CD14-positive monocyte (primary cell): ENCODE measurements around the gene ARHGEF3. TPM values are rescaled to one million over a fixed set of nuclear protein-coding genes. Genes with fewer than 3 reads are reported as not detected.

Source experiments
- DNase-seq, 3 donors: peaks; one replicate each; pipeline ENCODE4 v3.0.0-alpha.2; 2011 to 2022
- H2AFZ ChIP-seq: 2 replicates; pipeline ENCODE4 v1.6.0; 2012; ENCODE audit warnings: mild to moderate bottlenecking, low read depth, low read length, inconsistent platforms; ENCODE audit not compliant: insufficient read depth, poor library complexity, severe bottlenecking
- H3K27ac ChIP-seq, 2 donors: 1 replicate in 1 of 2; 2 replicates in 1 of 2; pipeline ENCODE4 v1.5.1; 2012 to 2013; ENCODE audit warnings: low read length in 2 of 2, control low read depth in 1 of 2, inconsistent platforms in 1 of 2, low read depth in 1 of 2, mild to moderate bottlenecking in 1 of 2
- H3K27me3 ChIP-seq, 2 donors: one replicate each; pipeline versions ENCODE4 v1.6.0 to v1.6.1; 2011 to 2013; ENCODE audit warnings: low read length in 2 of 2; ENCODE audit not compliant: control insufficient read depth in 2 of 2, insufficient read depth in 2 of 2
- H3K36me3 ChIP-seq, 2 donors: replicated peaks in 1 of 2; 1 replicate in 1 of 2; 2 replicates in 1 of 2; pipeline versions ENCODE4 v1.5.1 to v1.6.1; 2012 to 2013; ENCODE audit warnings: low read length in 2 of 2, control low read depth in 1 of 2, inconsistent platforms in 1 of 2, mild to moderate bottlenecking in 1 of 2; ENCODE audit not compliant: insufficient read depth in 2 of 2, control insufficient read depth in 1 of 2
- H3K4me1 ChIP-seq, 2 donors: 1 replicate in 1 of 2; 2 replicates in 1 of 2; pipeline versions ENCODE4 v1.5.1 to v1.6.1; 2012 to 2013; ENCODE audit warnings: low read length in 2 of 2, control low read depth in 1 of 2, inconsistent platforms in 1 of 2, mild to moderate bottlenecking in 1 of 2, moderate library complexity in 1 of 2; ENCODE audit not compliant: insufficient read depth in 2 of 2, control insufficient read depth in 1 of 2
- H3K4me2 ChIP-seq: replicated peaks from 2 replicates; pipeline ENCODE3; 2012; ENCODE audit warnings: low read length, moderate library complexity, mild to moderate bottlenecking; ENCODE audit not compliant: poor library complexity, severe bottlenecking; ENCODE audit errors: extremely low read depth
- H3K4me3 ChIP-seq, 3 experiments: fragments of 200-600 bp in 1 of 3; sonication (generic) in 1 of 3; replicated peaks in 1 of 3; 1 replicate in 2 of 3; 2 replicates in 1 of 3; pipeline ENCODE4 v1.5.1; 2011 to 2013; ENCODE audit warnings: low read length in 3 of 3, mild to moderate bottlenecking in 3 of 3, control low read depth in 2 of 3, low read depth in 2 of 3, inconsistent platforms in 1 of 3, moderate library complexity in 1 of 3
- H3K79me2 ChIP-seq: 2 replicates; pipeline ENCODE4 v1.6.0; 2012; ENCODE audit warnings: mild to moderate bottlenecking, control low read depth, inconsistent platforms, low read length, moderate library complexity; ENCODE audit not compliant: insufficient read depth
- H3K9ac ChIP-seq: 2 replicates; pipeline ENCODE4 v1.6.0; 2017; ENCODE audit warnings: low read length, mild to moderate bottlenecking; ENCODE audit not compliant: insufficient read depth, poor library complexity, severe bottlenecking
- H3K9me3 ChIP-seq, 2 donors: replicated peaks in 1 of 2; 1 replicate in 1 of 2; 2 replicates in 1 of 2; pipeline versions ENCODE4 v1.5.1 to v1.6.1; 2012 to 2013; ENCODE audit warnings: low read length in 2 of 2, control low read depth in 1 of 2; ENCODE audit not compliant: control insufficient read depth in 1 of 2, insufficient read depth in 1 of 2
- H4K20me1 ChIP-seq: 2 replicates; pipeline ENCODE4 v1.6.0; 2012; ENCODE audit warnings: mild to moderate bottlenecking, low read length, control low read depth, moderate library complexity; ENCODE audit not compliant: insufficient read depth
- H3K27ac Mint-ChIP-seq, 7 donors: one replicate each; pipeline ENCODE4 v1.8.0; 2020; ENCODE audit warnings: mild to moderate bottlenecking in 7 of 7, mixed read lengths in 7 of 7, moderate library complexity in 6 of 7, inconsistent platforms in 2 of 7
- H3K27me3 Mint-ChIP-seq, 3 donors: one replicate each; pipeline ENCODE4 v1.8.0; 2021 to 2022; ENCODE audit warnings: low read depth in 3 of 3, mild to moderate bottlenecking in 3 of 3, mixed read lengths in 3 of 3, moderate library complexity in 3 of 3, inconsistent platforms in 1 of 3
- H3K36me3 Mint-ChIP-seq, 2 donors: one replicate each; pipeline ENCODE4 v1.8.0; 2020; ENCODE audit warnings: mixed read lengths in 2 of 2, inconsistent platforms in 1 of 2, mild to moderate bottlenecking in 1 of 2
- H3K4me1 Mint-ChIP-seq: one replicate; pipeline ENCODE4 v1.8.0; 2020; ENCODE audit warnings: mild to moderate bottlenecking, mixed read lengths
- H3K4me3 Mint-ChIP-seq, 2 donors: one replicate each; pipeline ENCODE4 v1.8.0; 2020; ENCODE audit warnings: mild to moderate bottlenecking in 2 of 2, mixed read lengths in 2 of 2, moderate library complexity in 1 of 2
- H3K9me3 Mint-ChIP-seq, 7 donors: one replicate each; pipeline ENCODE4 v1.8.0; 2020 to 2022; ENCODE audit warnings: mixed read lengths in 7 of 7, mild to moderate bottlenecking in 6 of 7, moderate library complexity in 6 of 7, inconsistent platforms in 2 of 7
- WGBS: methylation state at CpG from one replicate; pipeline ENCODE4 v1.1.5; 2013; ENCODE audit warnings: missing lambda C conversion rate; ENCODE audit not compliant: insufficient coverage; 5-methylcytosine and 5-hydroxymethylcytosine counted together
- intact Hi-C, 2 donors: fragments of 100-400 bp; cut with micrococcal nuclease; formaldehyde crosslinking; loops; one replicate each; pipeline versions ENCODE4 v1.15.0 to v1.15.1; 2023
- polyA plus RNA-seq, 3 donors: library from polyadenylated mRNA; depleted of rRNA in 1 of 3; unstranded in 2 of 3; stranded (reverse) in 1 of 3; fragments of 300-500 nt in 2 of 3; fragments of >200 nt in 1 of 3; fragmentation: Illumina TruSeq in 2 of 3; gene quantifications; 1 replicate in 2 of 3; 2 replicates in 1 of 3; pipeline ENCODE4 v1.2.3, GENCODE V29; 2012 to 2021
- TF ChIP-seq, protein P1 (sequence below): fragments of 200-600 bp; IDR thresholded peaks from one replicate; pipeline ENCODE4 v1.8.0; 2022; ENCODE audit warnings: antibody characterized with exemption, mild to moderate bottlenecking

Gene ARHGEF3
- polyA plus RNA-seq, 3 donors: 22.6 to 29.5 (median 26.5) TPM

GRCh38 chr3:56816061-56816460, 14.3 kb upstream of the ARHGEF3 start:
- Histone ChIP-seq H3K27me3 (no peaks in the 10 kb centered on the region), H3K4me3 (no peak overlapping the region), H3K9me3 (no peaks in the 10 kb centered on the region), H2AFZ (no peak overlapping the region), H4K20me1 (no peaks in the 10 kb centered on the region), H3K36me3 (no peaks in the 10 kb centered on the region), H3K4me2 (no peak overlapping the region), H3K9ac (no peak overlapping the region), H3K4me1 (no peaks in the 10 kb centered on the region), H3K27ac (no peak overlapping the region), H3K79me2 (no peaks in the 10 kb centered on the region)
- H3K27ac Mint-ChIP-seq: no peak overlapping the region
- intact Hi-C loops: no loop called here
- H3K27me3 Mint-ChIP-seq: peaks cover 0 to 7% (median 2%) of the 10 kb centered on the region in 3 donors
- H3K4me1 Mint-ChIP-seq: peaks cover 10% of the 10 kb centered on the region
- H3K36me3 Mint-ChIP-seq: no peaks in the 10 kb centered on the region
- DNase-seq: no peak
- H3K9me3 Mint-ChIP-seq: peaks cover 0 to 2% (median 0%) of the 10 kb centered on the region in 7 donors
- TF ChIP-seq, protein P1, sequence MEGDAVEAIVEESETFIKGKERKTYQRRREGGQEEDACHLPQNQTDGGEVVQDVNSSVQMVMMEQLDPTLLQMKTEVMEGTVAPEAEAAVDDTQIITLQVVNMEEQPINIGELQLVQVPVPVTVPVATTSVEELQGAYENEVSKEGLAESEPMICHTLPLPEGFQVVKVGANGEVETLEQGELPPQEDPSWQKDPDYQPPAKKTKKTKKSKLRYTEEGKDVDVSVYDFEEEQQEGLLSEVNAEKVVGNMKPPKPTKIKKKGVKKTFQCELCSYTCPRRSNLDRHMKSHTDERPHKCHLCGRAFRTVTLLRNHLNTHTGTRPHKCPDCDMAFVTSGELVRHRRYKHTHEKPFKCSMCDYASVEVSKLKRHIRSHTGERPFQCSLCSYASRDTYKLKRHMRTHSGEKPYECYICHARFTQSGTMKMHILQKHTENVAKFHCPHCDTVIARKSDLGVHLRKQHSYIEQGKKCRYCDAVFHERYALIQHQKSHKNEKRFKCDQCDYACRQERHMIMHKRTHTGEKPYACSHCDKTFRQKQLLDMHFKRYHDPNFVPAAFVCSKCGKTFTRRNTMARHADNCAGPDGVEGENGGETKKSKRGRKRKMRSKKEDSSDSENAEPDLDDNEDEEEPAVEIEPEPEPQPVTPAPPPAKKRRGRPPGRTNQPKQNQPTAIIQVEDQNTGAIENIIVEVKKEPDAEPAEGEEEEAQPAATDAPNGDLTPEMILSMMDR: no peak
- no peak overlapping the region for H3K4me3 Mint-ChIP-seq

GRCh38 chr3:56815589-56815988, 13.8 kb upstream of the ARHGEF3 start:
- no peak for DNase-seq
- Mint-ChIP-seq H3K27me3 (peaks cover 0 to 7% (median 2%) of the 10 kb centered on the region in 3 donors), H3K27ac (no peak overlapping the region), H3K36me3 (no peaks in the 10 kb centered on the region), H3K4me1 (peaks cover 10% of the 10 kb centered on the region), H3K4me3 (no peak overlapping the region), H3K9me3 (peaks cover 0 to 2% (median 0%) of the 10 kb centered on the region in 7 donors)
- H3K27ac ChIP-seq: no peak overlapping the region
- no peak overlapping the region for H3K9ac ChIP-seq
- H2AFZ ChIP-seq: no peak overlapping the region
- no peak overlapping the region for H3K4me3 ChIP-seq
- no peak overlapping the region for H3K4me2 ChIP-seq
- 100% methylated on average over 1 of the region's 1 CpG for WGBS
- no peaks in the 10 kb centered on the region for H3K79me2 ChIP-seq
- no peaks in the 10 kb centered on the region for H3K36me3 ChIP-seq
- H3K27me3 ChIP-seq: no peaks in the 10 kb centered on the region
- no peaks in the 10 kb centered on the region for H3K9me3 ChIP-seq
- no peaks in the 10 kb centered on the region for H3K4me1 ChIP-seq
- intact Hi-C loops: no loop called here
- no peaks in the 10 kb centered on the region for H4K20me1 ChIP-seq
- TF ChIP-seq, protein P1: no peak
